Fibroblast of lung (primary cell): ENCODE data around the gene ZNF492. TPM values are rescaled to one million over a fixed set of nuclear protein-coding genes. Genes with fewer than 3 reads are reported as not detected.

Source experiments
- DNase-seq, 2 donors: peaks; one replicate each; pipeline versions ENCODE4 v3.0.0 to v3.0.0-alpha.2; 2010; ENCODE audit warnings: low read depth in 2 of 2
- H2AFZ ChIP-seq: 2 replicates; pipeline ENCODE4 v1.5.1; 2012; ENCODE audit warnings: low read length, control low read depth, inconsistent platforms
- H3K27ac ChIP-seq: 2 replicates; pipeline ENCODE4 v1.5.1; 2011; ENCODE audit warnings: low read length, control low read depth; ENCODE audit not compliant: insufficient read depth
- H3K27me3 ChIP-seq: 2 replicates; pipeline ENCODE4 v1.5.1; 2011; ENCODE audit warnings: mild to moderate bottlenecking, low read length; ENCODE audit not compliant: control insufficient read depth, insufficient read depth
- H3K36me3 ChIP-seq: 2 replicates; pipeline ENCODE4 v1.5.1; 2011; ENCODE audit warnings: low read length; ENCODE audit not compliant: control insufficient read depth, insufficient read depth
- H3K4me1 ChIP-seq: 2 replicates; pipeline ENCODE4 v1.5.1; 2011; ENCODE audit warnings: low read length; ENCODE audit not compliant: control insufficient read depth, insufficient read depth; ENCODE audit errors: extremely low read depth
- H3K4me2 ChIP-seq: 2 replicates; pipeline ENCODE4 v1.5.1; 2011; ENCODE audit warnings: low read length, control low read depth; ENCODE audit not compliant: insufficient read depth; ENCODE audit errors: extremely low read depth
- H3K4me3 ChIP-seq, 4 experiments: fragments of 200-600 bp in 1 of 4; sonication (generic) in 1 of 4; replicated peaks in 1 of 4; 2 replicates each; pipeline ENCODE4 v1.5.1; 2011 to 2016; ENCODE audit warnings: low read length in 4 of 4, low read depth in 3 of 4, mild to moderate bottlenecking in 3 of 4, control low read depth in 2 of 4, inconsistent platforms in 1 of 4, mixed read lengths in 1 of 4; ENCODE audit not compliant: insufficient read depth in 1 of 4; ENCODE audit errors: control extremely low read depth in 1 of 4
- H3K79me2 ChIP-seq: 2 replicates; pipeline ENCODE4 v1.5.1; 2012; ENCODE audit warnings: mild to moderate bottlenecking, low read length, inconsistent platforms; ENCODE audit not compliant: control insufficient read depth, insufficient read depth
- H3K9ac ChIP-seq: 2 replicates; pipeline ENCODE4 v1.5.1; 2011; ENCODE audit warnings: mild to moderate bottlenecking, low read length, control low read depth; ENCODE audit not compliant: insufficient read depth
- H3K9me3 ChIP-seq: 2 replicates; pipeline ENCODE4 v1.5.1; 2012; ENCODE audit warnings: low read depth, low read length; ENCODE audit not compliant: control insufficient read depth, insufficient read depth
- H4K20me1 ChIP-seq: 2 replicates; pipeline ENCODE4 v1.5.1; 2011; ENCODE audit warnings: low read length; ENCODE audit not compliant: control insufficient read depth, insufficient read depth; ENCODE audit errors: extremely low read depth
- CTCF ChIP-seq, 2 donors: IDR thresholded peaks in 1 of 2; conservative IDR thresholded peaks in 1 of 2; 1 replicate in 1 of 2; 2 replicates in 1 of 2; pipeline ENCODE4 v1.5.1; 2011 to 2012; ENCODE audit warnings: low read length in 2 of 2, control low read depth in 1 of 2, inconsistent platforms in 1 of 2, low read depth in 1 of 2, mild to moderate bottlenecking in 1 of 2
- EZH2 ChIP-seq: IDR thresholded peaks from 2 replicates; pipeline ENCODE4 v1.5.1; 2012; ENCODE audit warnings: low read length, control low read depth, mild to moderate bottlenecking; ENCODE audit errors: missing control alignments
- polyA plus RNA-seq, 2 donors: library from polyadenylated mRNA; depleted of rRNA in 1 of 2; stranded (reverse) in 1 of 2; unstranded in 1 of 2; fragments of >200 nt; gene quantifications; 2 replicates each; pipeline ENCODE4 v1.2.1, GENCODE V29; 2011 to 2012; ENCODE audit warnings: missing spikeins in 1 of 2
- total RNA-seq: library from RNA; depleted of rRNA; stranded (reverse); fragments of >200 nt; gene quantifications from 2 replicates; pipeline ENCODE4 v1.2.1, GENCODE V29; 2014

The ZNF492 gene
- total and polyA plus RNA-seq, 2 donors (not counting 1 experiment from before 2014, with no cell fraction given) = 0.28 to 0.50 TPM

- Histone ChIP-seq H3K27ac (no peak overlapping the region), H3K4me3 (no peak overlapping the region), H3K4me1 (no peaks in the 10 kb centered on the region), H2AFZ (no peak overlapping the region), H3K9me3 (no peaks in the 10 kb centered on the region), H4K20me1 (no peaks in the 10 kb centered on the region), H3K9ac (no peak overlapping the region), H3K79me2 (no peaks in the 10 kb centered on the region), H3K27me3 (no peaks in the 10 kb centered on the region), H3K36me3 (no peaks in the 10 kb centered on the region), H3K4me2 (no peak overlapping the region)
- no peak for DNase-seq
- TF ChIP-seq EZH2 (no peak), CTCF (conservative IDR thresholded peaks at IDR 0.05 in 1 of 2, IDR thresholded peaks at IDR 0.05 in 1 of 2; ENCODE audit: low read depth in 1 of 2, low read length in 2 of 2) (no peak)
Observed at GRCh38 chr19:22620401-22620800, 13.7 kb upstream of the ZNF492 start.

- Histone ChIP-seq H3K27ac (no peak overlapping the region), H3K79me2 (no peaks in the 10 kb centered on the region), H4K20me1 (no peaks in the 10 kb centered on the region), H3K9ac (no peak overlapping the region), H3K4me3 (no peak overlapping the region), H3K27me3 (no peaks in the 10 kb centered on the region), H3K36me3 (no peaks in the 10 kb centered on the region), H3K4me1 (no peaks in the 10 kb centered on the region), H2AFZ (no peak overlapping the region), H3K9me3 (no peaks in the 10 kb centered on the region), H3K4me2 (no peak overlapping the region)
- TF ChIP-seq EZH2 (no peak), CTCF (conservative IDR thresholded peaks at IDR 0.05 in 1 of 2, IDR thresholded peaks at IDR 0.05 in 1 of 2; ENCODE audit: low read depth in 1 of 2, low read length in 2 of 2) (no peak)
- DNase-seq = no peak
Observed at GRCh38 chr19:22620912-22621311, 13.2 kb upstream of the ZNF492 start.

GRCh38 chr19:22622020-22622419, 12.1 kb upstream of the ZNF492 start:
- DNase-seq = no peak
- no peak overlapping the region for H3K4me2 ChIP-seq
- no peaks in the 10 kb centered on the region for H3K9me3 ChIP-seq
- no peak overlapping the region for H2AFZ ChIP-seq
- no peaks in the 10 kb centered on the region for H3K4me1 ChIP-seq
- no peaks in the 10 kb centered on the region for H3K36me3 ChIP-seq
- H3K9ac ChIP-seq = no peak overlapping the region
- H3K27me3 ChIP-seq = no peaks in the 10 kb centered on the region
- no peak overlapping the region for H3K4me3 ChIP-seq
- TF ChIP-seq CTCF (conservative IDR thresholded peaks at IDR 0.05 in 1 of 2, IDR thresholded peaks at IDR 0.05 in 1 of 2; ENCODE audit: low read depth in 1 of 2, low read length in 2 of 2) = no peak
- H3K79me2 ChIP-seq = no peaks in the 10 kb centered on the region
- no peak overlapping the region for H3K27ac ChIP-seq
- H4K20me1 ChIP-seq = no peaks in the 10 kb centered on the region
